ENCODE results near the gene TRIM46.

TRIM46 gene

GRCh38 chr1:155177918-155178281 lies 4.3 kb downstream of the TRIM46 start:
- H3K9me3 ChIP-seq (ENCODE audit: control insufficient read depth in 5 of 5, low read length in 5 of 5): no peaks in the 10 kb centered on the region
- H3K27ac ChIP-seq (ENCODE audit: low read depth, low read length): no peak overlapping the region
- peaks cover 7 to 18% (median 15%) of the 10 kb centered on the region in 5 donors for H3K27me3 ChIP-seq (ENCODE audit: control insufficient read depth in 5 of 5, insufficient read depth in 4 of 5, low read length in 5 of 5)
- no peak overlapping the region for H3K4me3 ChIP-seq (ENCODE audit: low read depth in 1 of 5, low read length in 5 of 5)
- peaks cover 0 to 17% (median 7%) of the 10 kb centered on the region in 5 donors for H3K4me1 ChIP-seq (ENCODE audit: control insufficient read depth in 5 of 5, insufficient read depth in 5 of 5, low read length in 5 of 5)
- no peaks in the 10 kb centered on the region for H3K36me3 ChIP-seq (ENCODE audit: control insufficient read depth in 5 of 5, insufficient read depth in 5 of 5, low read length in 5 of 5)
- H3K9ac ChIP-seq (ENCODE audit: low read length in 5 of 5): no peak overlapping the region

- peaks cover 0 to 13% (median 3%) of the 10 kb centered on the region in 5 donors for H3K4me1 ChIP-seq (ENCODE audit: control insufficient read depth in 5 of 5, insufficient read depth in 5 of 5, low read length in 5 of 5)
- no peaks in the 10 kb centered on the region for H3K36me3 ChIP-seq (ENCODE audit: control insufficient read depth in 5 of 5, insufficient read depth in 5 of 5, low read length in 5 of 5)
- no peak overlapping the region for H3K27ac ChIP-seq (ENCODE audit: low read depth, low read length)
- H3K9ac ChIP-seq (ENCODE audit: low read length in 5 of 5): peak overlapping the region in 1 of 5 donors; percentile 21
- H3K27me3 ChIP-seq (ENCODE audit: control insufficient read depth in 5 of 5, insufficient read depth in 4 of 5, low read length in 5 of 5): peaks cover 7 to 18% (median 15%) of the 10 kb centered on the region in 5 donors
- no peaks in the 10 kb centered on the region for H3K9me3 ChIP-seq (ENCODE audit: control insufficient read depth in 5 of 5, low read length in 5 of 5)
- H3K4me3 ChIP-seq (ENCODE audit: low read depth in 1 of 5, low read length in 5 of 5): no peak overlapping the region
Observed at GRCh38 chr1:155178441-155179111, 4.9 kb downstream of the TRIM46 start.

- no peaks in the 10 kb centered on the region for H3K36me3 ChIP-seq (ENCODE audit: control insufficient read depth in 5 of 5, insufficient read depth in 5 of 5, low read length in 5 of 5)
- peaks cover 0 to 8% (median 0%) of the 10 kb centered on the region in 5 donors for H3K4me1 ChIP-seq (ENCODE audit: control insufficient read depth in 5 of 5, insufficient read depth in 5 of 5, low read length in 5 of 5)
- H3K4me3 ChIP-seq (ENCODE audit: low read depth in 1 of 5, low read length in 5 of 5): no peak overlapping the region
- no peak overlapping the region for H3K27ac ChIP-seq (ENCODE audit: low read depth, low read length)
- no peaks in the 10 kb centered on the region for H3K9me3 ChIP-seq (ENCODE audit: control insufficient read depth in 5 of 5, low read length in 5 of 5)
- no peak overlapping the region for H3K9ac ChIP-seq (ENCODE audit: low read length in 5 of 5)
- H3K27me3 ChIP-seq (ENCODE audit: control insufficient read depth in 5 of 5, insufficient read depth in 4 of 5, low read length in 5 of 5): peaks cover 7 to 10% (median 9%) of the 10 kb centered on the region in 5 donors
Observed at GRCh38 chr1:155179112-155180031, 5.7 kb downstream of the TRIM46 start.

GRCh38 chr1:155181371-155182051 lies 7.9 kb downstream of the TRIM46 start:
- Histone ChIP-seq H3K27ac (ENCODE audit: low read depth, low read length) (no peak overlapping the region), H3K9me3 (ENCODE audit: control insufficient read depth in 5 of 5, low read length in 5 of 5) (no peaks in the 10 kb centered on the region), H3K4me1 (ENCODE audit: control insufficient read depth in 5 of 5, insufficient read depth in 5 of 5, low read length in 5 of 5) (peaks cover 0 to 11% (median 6%) of the 10 kb centered on the region in 5 donors), H3K9ac (ENCODE audit: low read length in 5 of 5) (no peak overlapping the region), H3K27me3 (ENCODE audit: control insufficient read depth in 5 of 5, insufficient read depth in 4 of 5, low read length in 5 of 5) (no peaks in the 10 kb centered on the region), H3K36me3 (ENCODE audit: control insufficient read depth in 5 of 5, insufficient read depth in 5 of 5, low read length in 5 of 5) (no peaks in the 10 kb centered on the region), H3K4me3 (ENCODE audit: low read depth in 1 of 5, low read length in 5 of 5) (no peak overlapping the region)

GRCh38 chr1:155182052-155182550 lies 8.5 kb downstream of the TRIM46 start:
- Histone ChIP-seq H3K9ac (ENCODE audit: low read length in 5 of 5) (no peak overlapping the region), H3K27ac (ENCODE audit: low read depth, low read length) (no peak overlapping the region), H3K27me3 (ENCODE audit: control insufficient read depth in 5 of 5, insufficient read depth in 4 of 5, low read length in 5 of 5) (no peaks in the 10 kb centered on the region), H3K36me3 (ENCODE audit: control insufficient read depth in 5 of 5, insufficient read depth in 5 of 5, low read length in 5 of 5) (no peaks in the 10 kb centered on the region), H3K4me1 (ENCODE audit: control insufficient read depth in 5 of 5, insufficient read depth in 5 of 5, low read length in 5 of 5) (peaks cover 0 to 7% (median 1%) of the 10 kb centered on the region in 5 donors), H3K9me3 (ENCODE audit: control insufficient read depth in 5 of 5, low read length in 5 of 5) (no peaks in the 10 kb centered on the region), H3K4me3 (ENCODE audit: low read depth in 1 of 5, low read length in 5 of 5) (no peak overlapping the region)

GRCh38 chr1:155183775-155184221 lies 10.1 kb downstream of the TRIM46 start:
- Histone ChIP-seq H3K27me3 (ENCODE audit: control insufficient read depth in 5 of 5, insufficient read depth in 4 of 5, low read length in 5 of 5) (no peaks in the 10 kb centered on the region), H3K27ac (ENCODE audit: low read depth, low read length) (no peak overlapping the region), H3K4me1 (ENCODE audit: control insufficient read depth in 5 of 5, insufficient read depth in 5 of 5, low read length in 5 of 5) (peaks cover 0 to 7% (median 0%) of the 10 kb centered on the region in 5 donors), H3K36me3 (ENCODE audit: control insufficient read depth in 5 of 5, insufficient read depth in 5 of 5, low read length in 5 of 5) (no peaks in the 10 kb centered on the region), H3K9ac (ENCODE audit: low read length in 5 of 5) (no peak overlapping the region), H3K4me3 (ENCODE audit: low read depth in 1 of 5, low read length in 5 of 5) (no peak overlapping the region), H3K9me3 (ENCODE audit: control insufficient read depth in 5 of 5, low read length in 5 of 5) (no peaks in the 10 kb centered on the region)

- H3K27ac ChIP-seq (ENCODE audit: low read depth, low read length): no peak overlapping the region
- no peaks in the 10 kb centered on the region for H3K27me3 ChIP-seq (ENCODE audit: control insufficient read depth in 5 of 5, insufficient read depth in 4 of 5, low read length in 5 of 5)
- no peak overlapping the region for H3K9ac ChIP-seq (ENCODE audit: low read length in 5 of 5)
- H3K36me3 ChIP-seq (ENCODE audit: control insufficient read depth in 5 of 5, insufficient read depth in 5 of 5, low read length in 5 of 5): no peaks in the 10 kb centered on the region
- no peaks in the 10 kb centered on the region for H3K9me3 ChIP-seq (ENCODE audit: control insufficient read depth in 5 of 5, low read length in 5 of 5)
- H3K4me1 ChIP-seq (ENCODE audit: control insufficient read depth in 5 of 5, insufficient read depth in 5 of 5, low read length in 5 of 5): peaks cover 0 to 7% (median 0%) of the 10 kb centered on the region in 5 donors
- H3K4me3 ChIP-seq (ENCODE audit: low read depth in 1 of 5, low read length in 5 of 5): no peak overlapping the region
Observed at GRCh38 chr1:155184351-155184811, 10.7 kb downstream of the TRIM46 start.

GRCh38 chr1:155184835-155185782 lies 11.5 kb downstream of the TRIM46 start:
- H3K36me3 ChIP-seq (ENCODE audit: control insufficient read depth in 5 of 5, insufficient read depth in 5 of 5, low read length in 5 of 5): no peaks in the 10 kb centered on the region
- no peak overlapping the region for H3K9ac ChIP-seq (ENCODE audit: low read length in 5 of 5)
- no peaks in the 10 kb centered on the region for H3K27me3 ChIP-seq (ENCODE audit: control insufficient read depth in 5 of 5, insufficient read depth in 4 of 5, low read length in 5 of 5)
- peaks cover 0 to 7% (median 0%) of the 10 kb centered on the region in 5 donors for H3K4me1 ChIP-seq (ENCODE audit: control insufficient read depth in 5 of 5, insufficient read depth in 5 of 5, low read length in 5 of 5)
- no peak overlapping the region for H3K4me3 ChIP-seq (ENCODE audit: low read depth in 1 of 5, low read length in 5 of 5)
- H3K9me3 ChIP-seq (ENCODE audit: control insufficient read depth in 5 of 5, low read length in 5 of 5): no peaks in the 10 kb centered on the region
- no peak overlapping the region for H3K27ac ChIP-seq (ENCODE audit: low read depth, low read length)

- H3K27ac ChIP-seq (ENCODE audit: low read depth, low read length): no peak overlapping the region
- H3K9me3 ChIP-seq (ENCODE audit: control insufficient read depth in 5 of 5, low read length in 5 of 5): no peaks in the 10 kb centered on the region
- no peak overlapping the region for H3K9ac ChIP-seq (ENCODE audit: low read length in 5 of 5)
- no peaks in the 10 kb centered on the region for H3K36me3 ChIP-seq (ENCODE audit: control insufficient read depth in 5 of 5, insufficient read depth in 5 of 5, low read length in 5 of 5)
- no peaks in the 10 kb centered on the region for H3K27me3 ChIP-seq (ENCODE audit: control insufficient read depth in 5 of 5, insufficient read depth in 4 of 5, low read length in 5 of 5)
- H3K4me1 ChIP-seq (ENCODE audit: control insufficient read depth in 5 of 5, insufficient read depth in 5 of 5, low read length in 5 of 5): peaks cover 0 to 7% (median 0%) of the 10 kb centered on the region in 5 donors
- H3K4me3 ChIP-seq (ENCODE audit: low read depth in 1 of 5, low read length in 5 of 5): no peak overlapping the region
Observed at GRCh38 chr1:155185783-155186066, 12.1 kb downstream of the TRIM46 start.
